CD4-positive, alpha-beta T cell treated with Interleukin-10 for 1 hour (primary cell): ENCODE measurements around the gene DNAH14.
"Not testable (repeated sequence)": the region's sequence is repeated elsewhere in the genome, so short reads cannot be mapped to it uniquely, and the experiment has no call there.

Experiments used
- DNase-seq: peaks from one replicate; pipeline ENCODE4 v3.0.0-alpha.2; 2020

The DNAH14 gene

DNA sequence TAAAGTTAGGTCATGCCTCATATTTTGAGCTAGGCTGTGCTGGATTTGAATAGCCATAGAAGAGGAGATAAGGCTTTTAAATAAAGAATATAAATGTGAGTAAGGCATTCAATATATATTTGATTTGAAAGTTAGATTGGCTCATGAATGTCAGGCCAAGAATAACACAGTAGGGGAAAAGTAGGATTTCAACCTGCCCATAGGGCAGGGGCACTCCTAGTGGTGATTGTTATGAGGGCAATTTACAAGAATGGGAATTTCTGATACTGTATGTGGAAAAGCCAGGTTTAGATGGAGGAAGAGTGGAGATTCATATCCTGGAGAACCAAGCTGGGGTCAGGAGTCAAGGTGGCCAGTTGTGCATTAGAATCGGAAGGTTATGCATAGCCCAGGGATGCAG, 74.9 kb downstream of the DNAH14 start:
- DNase-seq: no peak

DNA sequence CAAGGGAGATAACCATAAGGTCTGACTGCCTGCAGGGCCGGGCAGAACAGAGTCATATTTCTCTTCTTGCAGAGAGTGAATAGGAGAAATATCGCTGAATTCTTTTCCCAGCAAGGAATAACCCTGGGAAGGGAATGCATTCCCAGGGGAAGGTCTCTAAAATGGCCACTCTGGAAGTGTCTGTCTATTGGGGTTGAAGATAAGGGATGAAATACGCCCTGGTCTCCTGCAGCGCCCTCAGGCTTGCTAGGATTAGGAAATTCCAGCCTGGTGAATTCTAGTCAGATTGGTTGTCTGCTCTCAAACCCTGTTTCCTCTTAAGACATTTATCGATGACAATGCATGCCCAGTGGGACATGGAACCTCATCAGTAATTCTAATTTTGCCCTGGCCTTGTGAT, 76.9 kb downstream of the DNAH14 start:
- not testable (repeated sequence) for DNase-seq

DNA sequence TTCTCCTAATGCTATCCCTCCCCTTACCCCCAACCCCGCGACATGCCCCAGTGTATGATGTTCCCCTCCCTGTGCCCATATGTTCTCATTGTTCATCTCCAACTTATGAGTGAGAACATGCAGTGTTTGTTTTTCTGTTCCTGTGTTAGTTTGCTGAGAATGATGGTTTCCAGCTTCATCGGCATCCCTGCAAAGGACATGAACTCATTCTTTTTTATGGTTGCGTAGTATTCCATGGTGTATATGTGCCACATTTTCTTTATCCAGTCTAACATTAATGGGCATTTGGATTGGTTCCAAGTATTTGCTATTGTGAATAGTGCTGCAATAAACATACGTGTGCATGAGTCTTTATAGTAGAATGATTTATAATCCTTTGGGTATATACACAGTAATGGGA, 78.6 kb downstream of the DNAH14 start:
- not testable (repeated sequence) for DNase-seq

DNA sequence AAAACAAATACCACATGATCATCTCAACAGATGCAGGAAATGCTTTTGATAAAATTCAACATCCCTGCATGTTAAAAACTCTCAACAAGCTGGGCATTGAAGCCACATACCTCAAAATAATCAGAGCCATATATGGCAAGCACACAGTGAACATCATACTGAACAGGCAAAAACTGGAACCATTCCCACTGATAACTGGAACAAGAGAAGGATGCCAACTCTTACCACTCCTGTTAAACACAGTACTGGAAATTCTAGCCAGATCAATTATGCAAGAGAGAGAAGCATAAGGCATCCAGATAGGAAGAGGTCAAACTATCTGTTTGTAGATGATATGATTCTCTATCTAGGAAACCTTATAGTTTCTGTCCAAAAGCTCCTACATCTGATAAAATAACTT, 91.6 kb downstream of the DNAH14 start:
- DNase-seq: no peak

DNA sequence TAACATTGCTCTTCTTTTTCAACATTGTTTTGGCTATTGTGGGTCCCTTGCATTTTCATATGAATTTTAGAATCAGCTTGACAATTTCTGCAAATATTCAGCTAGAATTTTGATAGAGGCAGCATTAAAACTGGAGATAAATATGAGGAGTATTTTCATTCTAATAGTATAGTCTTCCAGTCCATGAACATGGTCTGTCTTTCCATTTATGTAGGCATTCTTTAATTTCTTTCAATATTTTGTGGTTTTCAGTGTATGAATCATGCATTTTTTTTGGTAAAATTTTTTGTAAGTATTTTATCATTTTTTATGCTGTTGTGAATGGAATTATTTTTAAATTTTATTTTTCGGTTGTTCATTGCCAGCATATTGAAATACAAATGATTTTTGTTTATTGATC, 97.2 kb downstream of the DNAH14 start:
- no peak for DNase-seq

DNA sequence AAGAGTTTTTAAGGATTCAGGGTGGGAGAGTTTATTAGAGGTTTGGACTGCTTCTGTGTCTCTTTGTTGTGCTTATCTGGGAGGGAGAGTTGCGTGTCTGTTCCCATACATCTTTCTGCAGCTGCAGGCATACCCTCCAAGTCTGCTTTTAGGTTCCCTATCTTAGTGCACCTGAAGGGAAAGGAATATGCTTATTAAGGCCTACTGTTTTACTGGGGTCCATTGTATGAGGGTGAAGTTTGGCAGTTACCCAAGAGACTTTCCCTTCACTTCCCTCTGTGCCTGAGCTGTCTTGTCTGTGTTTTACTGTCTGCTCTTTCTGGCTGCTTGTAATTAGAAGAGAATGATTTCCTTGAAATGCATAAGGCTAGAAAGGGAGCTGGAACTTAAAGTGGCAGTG, 107.0 kb downstream of the DNAH14 start:
- not testable (repeated sequence) for DNase-seq

DNA sequence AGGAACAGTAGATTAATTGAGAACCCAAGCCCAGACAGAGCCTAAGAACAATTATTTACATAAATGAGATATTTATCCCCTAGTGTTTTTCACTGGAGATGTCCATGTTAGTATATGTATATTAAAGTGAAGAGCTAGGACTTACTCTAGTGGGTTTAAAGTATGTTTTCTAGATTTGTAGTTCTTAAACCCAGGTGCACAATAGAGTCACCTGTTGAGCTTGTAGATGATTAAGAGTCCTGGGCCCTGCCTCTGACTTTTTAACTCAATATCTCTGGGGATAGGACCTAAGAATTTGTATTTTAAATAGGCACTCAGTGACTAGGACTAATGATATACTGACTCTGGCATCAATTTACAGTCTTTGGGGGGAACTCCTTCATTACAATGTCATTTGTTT, 112.8 kb downstream of the DNAH14 start:
- no peak for DNase-seq

DNA sequence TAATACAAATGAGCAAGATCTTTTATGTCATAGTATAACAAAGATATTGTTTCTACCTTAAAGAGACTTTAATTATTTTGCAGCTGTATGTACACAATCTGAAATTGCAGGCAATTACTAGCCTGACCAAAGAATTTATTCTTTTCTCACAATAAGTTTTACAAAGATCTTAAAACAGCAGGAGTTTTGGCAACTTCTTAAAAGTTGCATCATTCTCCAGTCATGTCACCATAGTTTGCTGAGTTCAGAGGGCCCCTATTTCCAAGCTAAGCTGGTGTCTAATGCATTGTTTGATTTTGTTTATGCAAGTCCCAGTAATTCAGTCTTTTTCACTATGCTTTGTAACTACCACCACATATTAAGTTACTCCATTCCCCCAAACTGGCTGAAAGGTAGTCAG, 114.8 kb downstream of the DNAH14 start:
- DNase-seq: no peak

DNA sequence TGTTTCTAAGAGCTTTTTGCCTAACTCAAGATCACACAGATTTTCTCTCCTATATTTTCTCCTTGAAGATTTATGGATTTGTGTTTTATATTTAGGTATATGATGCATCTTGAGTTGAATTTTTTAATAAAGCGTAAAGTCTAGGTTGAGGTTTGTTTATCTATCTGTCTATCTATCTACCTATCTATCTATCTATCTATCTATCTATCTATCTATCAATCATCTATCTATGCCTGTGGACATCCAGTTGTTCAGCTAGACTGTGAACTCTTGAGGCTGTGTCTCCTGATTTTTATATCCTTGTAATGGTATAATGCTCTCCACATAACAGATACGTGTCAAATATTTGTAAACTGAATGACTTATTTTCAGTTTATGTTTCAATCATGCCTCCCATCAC, 120.1 kb downstream of the DNAH14 start:
- no peak for DNase-seq

DNA sequence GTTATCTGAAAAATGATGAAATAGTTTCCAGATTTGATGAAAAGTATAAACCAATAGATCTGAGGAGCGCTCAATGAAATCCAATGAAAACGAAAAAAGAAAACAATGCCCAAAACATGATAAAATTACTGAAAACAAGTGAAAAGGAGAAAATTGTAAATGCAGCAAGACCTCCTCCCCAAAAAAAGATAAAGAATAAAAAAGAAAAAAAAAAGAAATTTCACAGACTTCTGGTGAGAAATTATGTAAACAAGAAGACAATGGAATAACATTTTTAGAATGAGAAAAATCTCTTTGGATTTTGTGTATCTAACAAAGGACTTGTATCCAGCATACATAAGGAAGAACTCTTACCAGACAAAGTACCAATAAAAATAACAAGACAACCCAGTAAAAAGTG, 134.2 kb downstream of the DNAH14 start:
- DNase-seq: no peak

DNA sequence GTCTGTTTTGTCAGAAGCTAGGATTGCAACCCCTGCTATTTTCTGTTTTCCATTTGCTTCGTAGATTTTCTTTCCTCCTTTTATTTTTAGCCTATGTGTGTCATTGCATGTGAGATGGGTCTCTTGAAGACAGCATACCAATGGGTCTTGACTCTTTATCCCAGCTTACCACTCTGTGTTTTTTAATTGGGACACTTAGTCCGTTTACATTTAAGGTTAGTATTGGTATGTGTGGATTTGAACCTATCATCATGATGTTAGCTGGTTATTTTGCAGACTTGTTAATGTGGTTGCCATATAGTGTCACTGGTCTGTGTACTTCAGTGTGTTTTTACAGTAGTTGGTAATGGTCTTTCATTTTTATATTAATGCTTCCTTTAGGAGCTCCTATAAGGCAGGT, 141.5 kb downstream of the DNAH14 start:
- no peak for DNase-seq

DNA sequence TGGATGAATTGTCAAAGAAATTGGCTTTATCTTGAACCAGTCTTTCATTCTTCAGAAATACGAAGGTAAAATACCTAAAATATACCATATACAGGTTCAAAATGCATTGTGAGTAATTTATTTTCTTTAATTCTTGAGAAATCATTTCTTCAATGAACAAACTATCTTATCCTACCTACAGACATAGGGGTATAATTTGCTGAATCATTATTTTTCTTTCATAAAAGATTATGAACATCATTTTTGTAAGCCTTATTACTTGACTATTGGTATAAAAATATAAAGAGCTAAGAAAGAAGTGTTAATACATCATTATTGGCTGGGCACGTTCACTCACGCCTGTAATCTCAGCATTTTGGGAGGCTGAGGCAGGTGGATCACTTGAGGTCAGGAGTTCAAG, 167.7 kb downstream of the DNAH14 start:
- no peak for DNase-seq

DNA sequence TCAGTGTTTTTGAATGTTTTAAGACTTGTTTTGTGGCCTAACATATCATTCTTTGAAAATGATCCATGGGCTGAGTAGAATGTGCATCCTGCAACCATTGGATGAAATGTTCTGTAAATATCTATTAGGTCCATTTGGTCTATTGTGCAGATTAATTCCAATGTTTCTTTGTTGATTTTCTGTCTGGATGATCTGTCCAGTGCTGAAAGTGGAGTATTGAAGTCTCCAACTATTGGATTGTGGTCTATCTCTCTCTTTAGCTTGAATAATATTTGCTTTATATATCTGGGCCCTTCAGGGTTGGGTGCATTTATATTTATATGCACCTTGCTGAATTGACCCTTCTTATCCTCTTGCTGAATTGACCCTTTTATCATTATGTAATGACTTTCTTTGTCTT, 181.5 kb downstream of the DNAH14 start:
- DNase-seq: no peak

DNA sequence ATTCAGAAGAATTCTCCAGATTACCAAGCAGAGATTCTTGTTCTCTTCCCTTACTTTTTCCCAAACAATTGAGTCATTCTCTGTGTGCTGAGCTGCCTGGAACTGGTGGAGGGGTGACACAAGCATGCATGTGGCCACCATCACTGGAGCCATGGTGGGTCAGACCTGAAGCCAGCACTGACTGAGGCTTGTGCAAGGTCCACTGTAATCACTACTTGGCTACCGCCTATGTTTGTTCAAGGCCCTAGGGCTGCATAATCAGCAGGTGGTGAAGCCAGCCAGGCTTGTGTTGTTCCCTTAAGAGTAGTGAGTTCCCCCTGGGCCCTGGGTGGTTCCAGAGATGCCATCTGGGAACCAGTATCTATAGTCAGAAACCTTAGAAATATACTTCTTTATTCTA, 183.8 kb downstream of the DNAH14 start:
- DNase-seq: no peak

DNA sequence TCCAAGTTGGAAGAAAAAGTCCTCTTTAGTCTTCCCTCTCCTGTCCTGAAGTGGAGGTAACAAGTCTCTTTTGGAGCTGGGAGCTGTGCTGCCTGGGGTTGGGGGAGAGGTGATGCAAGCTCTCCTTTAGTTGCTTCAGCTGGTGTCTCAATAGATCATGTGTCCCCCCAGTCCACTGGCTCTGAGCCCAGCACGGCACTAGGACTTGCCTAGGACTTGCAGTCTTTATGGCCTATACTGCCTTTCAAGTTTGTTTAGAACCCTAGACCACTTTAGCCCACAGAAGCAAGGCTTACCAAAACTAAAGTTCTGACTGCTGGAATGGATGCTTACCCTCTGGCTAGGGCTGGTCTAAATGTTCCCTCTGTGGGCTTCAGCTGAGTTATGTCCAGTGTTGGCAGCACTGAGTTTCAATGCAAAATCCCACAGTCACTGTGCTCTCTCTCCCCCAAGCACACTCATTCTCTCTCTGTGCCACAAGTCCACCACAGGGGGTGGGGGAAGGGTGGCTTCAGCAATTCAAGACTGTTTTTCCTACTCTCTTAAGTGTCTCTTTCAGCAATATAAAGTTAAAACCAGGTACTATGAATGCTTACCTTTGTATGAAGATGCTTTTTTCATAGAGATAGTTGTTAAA, 185.0 kb downstream of the DNAH14 start:
- no peak for DNase-seq

DNA sequence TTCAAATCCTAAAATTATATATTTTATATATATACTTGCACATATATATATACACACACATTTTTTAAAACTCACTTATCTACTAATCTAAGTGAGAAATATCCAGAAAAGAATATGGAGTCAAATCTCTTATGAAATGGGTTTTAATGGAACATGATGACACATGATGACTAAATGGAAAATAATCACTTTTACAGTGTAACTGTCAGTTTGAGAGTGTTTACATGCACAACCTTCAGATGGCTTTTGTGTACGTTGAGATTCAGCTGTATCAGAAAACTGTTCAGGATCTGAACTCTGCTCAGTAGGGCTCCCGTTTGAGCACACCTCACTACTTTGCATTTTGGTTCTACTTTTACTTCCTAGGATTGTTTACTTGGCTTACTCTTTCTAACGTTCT, 189.8 kb downstream of the DNAH14 start:
- DNase-seq: no peak

DNA sequence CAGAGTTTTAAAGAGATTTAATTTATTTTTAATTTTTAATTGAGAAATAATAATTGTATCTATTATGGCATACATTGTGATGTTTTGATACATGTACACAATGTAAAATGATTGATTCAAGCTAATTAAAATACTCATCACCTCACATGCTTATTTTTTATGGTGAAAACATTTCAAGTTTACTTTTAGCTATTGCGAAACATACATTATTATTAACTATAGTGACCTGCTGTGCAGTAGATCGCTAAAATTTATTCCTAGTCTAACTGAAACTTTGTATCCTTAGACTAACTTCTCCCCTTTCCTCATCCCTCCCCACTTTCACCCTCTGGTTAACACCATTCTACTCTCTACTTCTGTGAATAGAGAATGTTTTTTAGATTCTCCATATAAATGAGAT, 191.6 kb downstream of the DNAH14 start:
- DNase-seq: no peak

DNA sequence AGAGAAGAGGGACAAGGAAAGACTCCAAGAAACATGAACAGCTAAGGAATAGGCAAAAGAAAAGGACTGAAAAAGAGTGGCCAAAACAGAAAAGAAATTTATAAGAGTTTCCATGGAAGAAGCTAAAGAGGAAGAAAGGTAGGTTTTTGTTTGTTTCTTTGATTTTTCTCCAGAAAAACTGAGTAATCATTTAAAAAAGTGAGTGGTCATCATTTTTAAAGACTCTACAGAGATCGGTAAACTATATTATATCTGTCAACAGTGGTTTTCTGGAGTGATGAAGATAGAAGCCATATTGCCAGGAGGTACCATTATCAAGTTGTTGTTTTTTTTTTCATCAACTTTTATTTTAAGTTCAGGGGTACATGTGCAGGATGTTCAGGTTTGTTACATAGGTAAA, 202.4 kb downstream of the DNAH14 start:
- no peak for DNase-seq

DNA sequence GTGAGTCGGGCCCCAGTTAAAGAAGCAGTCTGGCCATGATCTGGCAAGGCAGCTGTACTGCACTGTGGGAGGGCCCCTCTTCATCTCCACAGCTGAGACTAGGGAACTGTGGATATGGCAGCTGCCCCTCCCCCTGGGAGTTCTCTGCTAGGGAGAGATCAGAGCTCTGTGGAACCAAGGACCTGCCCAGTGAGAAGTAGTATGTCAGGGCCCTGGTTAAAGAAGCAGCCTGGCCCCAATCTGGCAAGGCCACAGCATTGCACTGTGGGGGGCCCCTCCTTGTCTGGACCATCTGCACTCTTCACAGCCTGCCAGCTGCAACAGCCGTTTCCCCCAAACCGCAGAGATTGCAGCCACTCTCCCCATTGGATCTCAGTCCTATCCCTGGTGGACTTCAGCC, 208.5 kb downstream of the DNAH14 start:
- DNase-seq: no peak

DNA sequence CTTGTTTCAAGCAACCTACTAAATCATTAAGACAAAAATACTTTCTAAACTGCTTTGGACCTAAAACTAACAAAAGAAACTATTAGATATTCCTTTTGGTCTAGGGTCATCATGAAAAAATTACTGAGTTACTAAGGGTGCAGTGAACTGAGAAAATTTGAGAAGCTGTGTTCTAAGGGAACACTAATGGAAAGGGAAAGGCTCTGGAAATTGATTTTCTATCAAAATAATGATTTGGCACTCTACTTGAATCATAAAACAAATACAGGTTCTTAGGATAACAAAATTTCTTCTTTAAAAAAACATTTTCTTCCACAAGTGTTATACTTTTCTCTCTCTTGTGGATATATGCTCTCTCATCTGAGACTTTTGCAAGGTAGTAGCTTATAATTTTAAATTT, 213.5 kb downstream of the DNAH14 start:
- no peak for DNase-seq

DNA sequence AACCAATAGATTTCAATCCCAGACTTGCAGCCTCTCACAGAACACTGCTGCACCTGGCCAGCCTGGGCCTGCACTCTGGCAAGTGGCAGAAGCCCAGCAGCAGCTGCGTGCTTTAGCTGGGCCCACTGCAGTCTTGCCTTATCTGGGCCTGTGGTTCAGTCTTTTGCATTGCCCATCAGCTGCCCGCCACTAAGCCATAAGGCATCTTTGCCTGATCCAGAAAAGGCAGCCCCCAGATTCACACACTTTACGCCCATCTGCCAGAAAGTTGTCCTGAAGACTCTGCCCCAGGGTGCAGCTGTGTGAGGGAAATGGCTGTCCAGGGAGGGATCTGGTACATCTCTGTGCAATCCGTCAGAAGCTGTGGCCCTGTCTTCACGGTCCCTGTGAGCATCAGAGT, 217.0 kb downstream of the DNAH14 start:
- no peak for DNase-seq

DNA sequence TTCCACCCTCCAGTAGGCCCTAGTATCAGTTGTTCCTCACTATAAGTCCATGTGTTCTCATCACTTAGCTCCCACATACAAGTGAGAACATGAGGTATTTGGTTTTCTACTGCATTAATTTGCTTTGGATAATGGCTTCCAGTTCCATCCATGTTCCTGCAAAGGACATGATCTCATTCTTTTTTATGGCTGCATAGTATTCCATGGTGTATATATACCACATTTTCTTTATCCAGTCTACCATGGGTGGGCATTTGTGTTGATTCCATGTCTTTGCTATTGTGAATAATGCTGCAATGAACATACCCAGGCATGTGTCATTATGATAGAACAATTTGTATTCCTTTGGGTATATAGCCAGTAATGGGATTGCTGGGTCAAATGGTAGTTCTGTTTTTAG, 218.3 kb downstream of the DNAH14 start:
- DNase-seq: not testable (repeated sequence)

DNA sequence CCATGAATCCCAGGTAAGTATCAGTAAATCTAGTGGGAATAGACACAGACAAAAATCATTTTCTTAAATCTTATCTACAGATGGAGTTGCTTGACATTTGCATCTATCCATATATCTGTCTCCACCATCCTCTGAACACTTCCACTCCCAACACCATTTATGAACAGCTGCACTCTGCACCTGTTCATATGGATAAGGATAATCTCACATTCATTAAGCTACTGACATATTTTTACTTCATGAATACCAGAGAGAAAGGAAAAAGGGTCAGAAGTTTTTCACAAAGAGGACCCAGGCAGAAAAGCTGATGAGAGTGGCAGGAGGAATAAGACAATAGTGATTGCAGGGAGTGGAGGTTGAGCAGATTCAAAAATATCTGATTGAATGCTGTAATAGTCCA, 222.6 kb downstream of the DNAH14 start:
- no peak for DNase-seq

DNA sequence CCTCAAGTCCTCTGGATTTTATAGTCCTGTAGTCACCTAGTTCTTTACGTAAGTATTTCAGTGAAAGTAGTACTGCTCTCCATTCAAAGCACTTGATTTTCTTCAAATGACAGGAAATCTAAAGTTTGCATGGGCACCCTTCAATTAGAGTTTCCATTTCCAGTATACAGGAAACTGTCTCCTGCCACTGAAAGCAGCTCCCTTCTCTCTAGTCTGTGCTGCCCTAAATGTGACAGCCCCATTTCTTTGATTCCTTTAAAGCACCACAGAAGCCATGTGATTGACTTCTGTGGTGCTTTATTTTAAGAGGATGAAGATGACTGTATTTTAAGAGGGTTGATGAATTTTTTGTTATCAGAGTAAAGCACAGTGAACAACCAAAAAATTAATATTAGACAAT, 226.1 kb downstream of the DNAH14 start:
- no peak for DNase-seq

DNA sequence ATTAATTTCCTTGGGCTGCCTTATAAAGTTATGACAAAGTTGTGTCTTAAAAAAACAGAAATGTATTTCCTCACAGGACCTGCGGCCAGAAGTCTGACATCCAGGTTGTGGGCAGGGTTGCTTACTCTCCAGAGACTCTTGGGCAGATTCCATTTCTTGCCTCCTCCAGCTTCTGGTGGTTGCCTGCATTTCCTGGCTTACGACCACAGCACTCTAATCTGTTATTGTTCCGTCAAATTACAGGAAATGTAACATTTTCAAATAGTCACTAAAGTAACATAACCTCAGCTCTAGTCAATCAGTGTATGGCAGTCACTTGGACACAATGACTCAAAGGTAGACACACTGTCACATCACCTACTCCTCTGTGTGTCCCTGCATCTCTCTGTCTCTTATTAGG, 226.8 kb downstream of the DNAH14 start:
- DNase-seq: no peak

DNA sequence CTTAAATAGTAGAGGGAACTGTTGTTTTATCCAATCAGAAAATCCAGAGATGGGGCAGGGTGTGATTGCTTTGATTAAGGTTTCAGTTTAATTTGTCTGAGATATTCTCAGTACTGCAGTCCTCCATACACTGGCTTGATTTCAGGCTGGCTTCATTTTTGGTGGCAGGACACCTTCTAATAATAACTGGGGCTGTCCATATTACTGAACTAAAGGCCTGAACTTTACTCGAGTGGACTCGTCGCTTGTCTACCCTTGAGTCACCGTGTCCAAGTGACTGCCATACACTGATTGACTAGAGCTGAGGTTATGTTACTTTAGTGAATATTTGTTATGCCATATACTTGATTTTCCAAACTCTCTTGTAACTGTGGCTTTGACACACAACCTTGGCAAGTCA, 228.8 kb downstream of the DNAH14 start:
- DNase-seq: no peak
